ENCODE measurements around the gene RRP1B.

RRP1B gene

DNA sequence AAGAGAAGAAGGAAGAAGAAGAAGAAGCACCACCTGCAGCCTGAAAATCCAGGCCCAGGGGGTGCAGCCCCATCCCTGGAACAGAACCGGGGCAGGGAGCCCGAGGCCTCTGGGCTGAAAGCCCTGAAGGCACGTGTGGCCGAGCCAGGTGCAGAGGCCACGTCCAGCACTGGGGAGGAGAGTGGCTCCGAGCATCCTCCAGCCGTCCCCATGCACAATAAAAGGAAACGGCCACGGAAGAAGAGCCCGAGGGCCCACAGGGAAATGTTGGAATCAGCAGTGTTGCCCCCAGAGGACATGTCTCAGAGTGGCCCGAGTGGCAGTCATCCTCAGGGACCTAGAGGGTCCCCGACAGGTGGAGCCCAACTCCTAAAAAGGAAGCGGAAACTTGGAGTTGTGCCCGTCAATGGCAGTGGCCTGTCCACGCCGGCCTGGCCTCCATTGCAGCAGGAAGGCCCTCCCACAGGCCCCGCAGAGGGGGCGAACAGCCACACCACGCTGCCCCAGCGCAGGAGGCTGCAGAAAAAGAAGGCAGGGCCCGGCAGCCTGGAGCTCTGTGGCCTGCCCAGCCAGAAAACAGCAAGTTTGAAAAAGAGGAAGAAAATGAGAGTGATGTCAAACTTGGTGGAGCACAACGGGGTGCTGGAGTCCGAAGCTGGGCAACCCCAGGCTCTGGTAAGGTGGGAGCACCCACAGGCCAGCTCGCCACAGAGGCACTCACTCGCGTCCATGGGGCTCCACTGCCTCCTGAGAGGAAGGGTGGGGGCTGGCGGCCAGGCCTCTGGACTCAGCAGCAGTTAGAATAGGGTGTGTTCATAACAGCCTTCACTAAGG, 28.4 kb downstream of the RRP1B start:
- Histone ChIP-seq H3K27me3 (ENCODE audit: control insufficient read depth, insufficient read depth, low read length) (no peaks in the 10 kb centered on the region), H3K36me3 (ENCODE audit: control insufficient read depth, insufficient read depth, low read length) (no peaks in the 10 kb centered on the region), H3K9me3 (ENCODE audit: control insufficient read depth, low read length) (no peaks in the 10 kb centered on the region), H3K27ac (no peak overlapping the region), H2AFZ (no peak overlapping the region), H3K9ac (no peak overlapping the region), H3K4me1 (no peaks in the 10 kb centered on the region), H3K79me2 (no peaks in the 10 kb centered on the region), H3K4me2 (ENCODE audit: low read length) (no peak overlapping the region), H3K4me3 (ENCODE audit: low read depth, low read length) (no peak overlapping the region)
- TF ChIP-seq, protein P1, sequence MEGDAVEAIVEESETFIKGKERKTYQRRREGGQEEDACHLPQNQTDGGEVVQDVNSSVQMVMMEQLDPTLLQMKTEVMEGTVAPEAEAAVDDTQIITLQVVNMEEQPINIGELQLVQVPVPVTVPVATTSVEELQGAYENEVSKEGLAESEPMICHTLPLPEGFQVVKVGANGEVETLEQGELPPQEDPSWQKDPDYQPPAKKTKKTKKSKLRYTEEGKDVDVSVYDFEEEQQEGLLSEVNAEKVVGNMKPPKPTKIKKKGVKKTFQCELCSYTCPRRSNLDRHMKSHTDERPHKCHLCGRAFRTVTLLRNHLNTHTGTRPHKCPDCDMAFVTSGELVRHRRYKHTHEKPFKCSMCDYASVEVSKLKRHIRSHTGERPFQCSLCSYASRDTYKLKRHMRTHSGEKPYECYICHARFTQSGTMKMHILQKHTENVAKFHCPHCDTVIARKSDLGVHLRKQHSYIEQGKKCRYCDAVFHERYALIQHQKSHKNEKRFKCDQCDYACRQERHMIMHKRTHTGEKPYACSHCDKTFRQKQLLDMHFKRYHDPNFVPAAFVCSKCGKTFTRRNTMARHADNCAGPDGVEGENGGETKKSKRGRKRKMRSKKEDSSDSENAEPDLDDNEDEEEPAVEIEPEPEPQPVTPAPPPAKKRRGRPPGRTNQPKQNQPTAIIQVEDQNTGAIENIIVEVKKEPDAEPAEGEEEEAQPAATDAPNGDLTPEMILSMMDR (IDR thresholded peaks at IDR 0.05): no peak

DNA sequence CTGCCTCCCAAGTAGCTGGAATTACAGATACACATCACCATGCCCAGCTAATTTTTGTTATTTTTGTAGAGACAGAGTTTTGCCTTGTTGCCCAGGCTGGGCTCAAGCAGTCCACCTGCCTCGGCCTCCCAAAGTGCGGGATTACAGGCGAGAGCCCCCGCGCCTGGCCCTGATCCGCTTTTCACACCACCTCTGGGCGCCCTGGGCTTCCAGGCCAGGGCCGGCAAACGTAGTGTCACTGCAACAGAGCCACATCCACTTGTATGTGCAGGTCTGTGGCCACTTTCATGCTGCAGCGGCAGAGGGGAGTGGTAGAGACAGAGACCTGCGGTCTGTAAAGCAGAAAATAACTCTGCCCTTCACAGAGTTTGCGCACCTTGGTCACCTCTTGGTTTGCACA, 29.5 kb downstream of the RRP1B start:
- Histone ChIP-seq H3K4me1 (no peaks in the 10 kb centered on the region), H2AFZ (no peak overlapping the region), H3K9me3 (ENCODE audit: control insufficient read depth, low read length) (no peaks in the 10 kb centered on the region), H3K9ac (no peak overlapping the region), H3K27ac (no peak overlapping the region), H3K4me2 (ENCODE audit: low read length) (no peak overlapping the region), H3K4me3 (ENCODE audit: low read depth, low read length) (no peak overlapping the region), H3K79me2 (no peaks in the 10 kb centered on the region), H3K36me3 (ENCODE audit: control insufficient read depth, insufficient read depth, low read length) (no peaks in the 10 kb centered on the region), H3K27me3 (ENCODE audit: control insufficient read depth, insufficient read depth, low read length) (no peaks in the 10 kb centered on the region)
- TF ChIP-seq, protein P1 (IDR thresholded peaks at IDR 0.05): no peak

DNA sequence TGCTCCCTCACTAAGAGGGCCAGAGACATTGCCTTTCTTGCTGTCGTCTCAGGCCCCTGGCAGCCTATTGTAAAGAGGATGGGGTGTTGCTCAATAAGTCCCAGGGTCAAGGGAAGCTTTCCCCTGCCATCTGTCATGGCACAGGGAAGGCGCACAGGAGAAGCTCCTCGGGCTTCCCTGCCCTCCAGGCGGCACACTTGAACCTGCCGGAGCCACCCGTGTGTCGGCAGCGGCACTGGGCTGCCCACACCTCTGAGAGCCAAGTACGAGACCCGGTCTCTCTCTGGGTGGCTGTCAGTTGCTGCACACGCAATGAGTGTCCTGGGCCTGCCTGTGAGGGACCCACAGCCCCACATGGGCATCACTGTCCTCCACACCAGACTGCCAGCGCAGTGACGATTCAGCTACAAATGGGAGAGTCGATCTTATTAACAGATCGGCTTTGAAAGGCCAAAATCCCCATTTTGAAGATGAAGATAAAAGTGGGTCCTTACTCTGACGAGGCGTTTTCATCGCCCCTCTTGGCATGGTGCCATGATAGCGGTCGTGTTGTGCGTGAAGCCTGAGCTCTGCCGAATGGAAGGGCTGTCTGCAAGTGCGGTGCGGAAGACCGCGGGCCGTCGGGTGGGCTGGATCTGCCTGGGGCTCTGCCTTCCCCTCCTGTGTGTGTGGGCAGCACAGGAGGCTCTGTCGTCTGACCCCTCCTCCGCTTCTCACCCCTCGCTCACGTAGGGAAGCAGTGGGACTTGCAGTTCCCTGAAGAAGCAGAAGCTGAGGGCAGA, 30.4 kb downstream of the RRP1B start:
- no peak overlapping the region for H3K4me3 ChIP-seq (ENCODE audit: low read depth, low read length)
- H3K36me3 ChIP-seq (ENCODE audit: control insufficient read depth, insufficient read depth, low read length): no peaks in the 10 kb centered on the region
- no peak overlapping the region for H3K9ac ChIP-seq
- no peaks in the 10 kb centered on the region for H3K27me3 ChIP-seq (ENCODE audit: control insufficient read depth, insufficient read depth, low read length)
- no peak overlapping the region for H2AFZ ChIP-seq
- no peaks in the 10 kb centered on the region for H3K4me1 ChIP-seq
- no peaks in the 10 kb centered on the region for H3K9me3 ChIP-seq (ENCODE audit: control insufficient read depth, low read length)
- TF ChIP-seq, protein P1 (IDR thresholded peaks at IDR 0.05): no peak
- H3K79me2 ChIP-seq: no peaks in the 10 kb centered on the region
- H3K27ac ChIP-seq: no peak overlapping the region
- no peak overlapping the region for H3K4me2 ChIP-seq (ENCODE audit: low read length)

DNA sequence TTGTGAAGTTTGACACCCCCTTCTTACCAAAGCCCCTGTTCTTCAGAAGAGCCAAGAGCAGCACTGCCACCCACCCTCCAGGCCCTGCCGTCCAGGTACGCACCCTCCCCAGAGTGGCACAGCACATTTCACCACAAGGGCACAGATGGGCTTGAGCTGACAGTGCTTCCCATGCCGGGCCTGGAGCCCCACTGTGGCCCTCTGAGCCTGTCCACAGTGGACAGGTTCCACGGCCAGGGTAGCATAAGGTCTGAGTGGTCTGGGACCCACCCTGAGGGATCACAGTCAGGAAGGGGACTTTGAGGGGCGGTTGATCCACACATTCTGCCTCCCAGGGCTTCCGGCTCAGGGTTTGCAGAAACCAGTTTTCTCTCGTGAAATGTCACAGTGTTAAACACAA, 31.0 kb downstream of the RRP1B start:
- H3K4me3 ChIP-seq (ENCODE audit: low read depth, low read length): no peak overlapping the region
- H3K36me3 ChIP-seq (ENCODE audit: control insufficient read depth, insufficient read depth, low read length): no peaks in the 10 kb centered on the region
- no peak overlapping the region for H2AFZ ChIP-seq
- no peak overlapping the region for H3K27ac ChIP-seq
- H3K4me2 ChIP-seq (ENCODE audit: low read length): no peak overlapping the region
- no peaks in the 10 kb centered on the region for H3K27me3 ChIP-seq (ENCODE audit: control insufficient read depth, insufficient read depth, low read length)
- TF ChIP-seq, protein P1 (IDR thresholded peaks at IDR 0.05): no peak
- H3K9ac ChIP-seq: no peak overlapping the region
- H3K4me1 ChIP-seq: no peaks in the 10 kb centered on the region
- no peaks in the 10 kb centered on the region for H3K9me3 ChIP-seq (ENCODE audit: control insufficient read depth, low read length)
- no peaks in the 10 kb centered on the region for H3K79me2 ChIP-seq

All from parathyroid adenoma (tissue), 2 donors.